ENCODE results near the gene C1QTNF4.

DNA sequence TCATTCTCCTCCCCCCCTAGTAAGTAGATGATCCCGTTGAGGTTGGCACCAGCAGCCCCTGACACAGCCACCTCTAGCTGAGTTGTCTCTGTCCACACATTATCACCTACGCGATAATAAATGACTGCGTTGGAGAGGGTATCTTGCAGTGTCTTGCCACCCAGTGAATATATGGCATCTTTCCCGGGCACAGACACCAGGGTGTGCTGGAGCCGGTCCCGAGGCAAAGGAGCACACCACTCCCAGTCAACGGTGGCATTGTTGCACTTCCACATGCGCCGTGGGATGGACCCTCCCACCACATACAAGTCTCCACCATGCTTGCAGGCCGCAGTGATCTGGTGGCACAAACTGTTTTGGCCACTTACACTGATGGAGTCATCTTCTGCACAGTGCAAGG lies 20.9 kb downstream of the C1QTNF4 start:
- TF ChIP-seq, protein P1, sequence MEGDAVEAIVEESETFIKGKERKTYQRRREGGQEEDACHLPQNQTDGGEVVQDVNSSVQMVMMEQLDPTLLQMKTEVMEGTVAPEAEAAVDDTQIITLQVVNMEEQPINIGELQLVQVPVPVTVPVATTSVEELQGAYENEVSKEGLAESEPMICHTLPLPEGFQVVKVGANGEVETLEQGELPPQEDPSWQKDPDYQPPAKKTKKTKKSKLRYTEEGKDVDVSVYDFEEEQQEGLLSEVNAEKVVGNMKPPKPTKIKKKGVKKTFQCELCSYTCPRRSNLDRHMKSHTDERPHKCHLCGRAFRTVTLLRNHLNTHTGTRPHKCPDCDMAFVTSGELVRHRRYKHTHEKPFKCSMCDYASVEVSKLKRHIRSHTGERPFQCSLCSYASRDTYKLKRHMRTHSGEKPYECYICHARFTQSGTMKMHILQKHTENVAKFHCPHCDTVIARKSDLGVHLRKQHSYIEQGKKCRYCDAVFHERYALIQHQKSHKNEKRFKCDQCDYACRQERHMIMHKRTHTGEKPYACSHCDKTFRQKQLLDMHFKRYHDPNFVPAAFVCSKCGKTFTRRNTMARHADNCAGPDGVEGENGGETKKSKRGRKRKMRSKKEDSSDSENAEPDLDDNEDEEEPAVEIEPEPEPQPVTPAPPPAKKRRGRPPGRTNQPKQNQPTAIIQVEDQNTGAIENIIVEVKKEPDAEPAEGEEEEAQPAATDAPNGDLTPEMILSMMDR (IDR thresholded peaks at IDR 0.05 in 8 of 11, conservative IDR thresholded peaks at IDR 0.05 in 3 of 11): no peak
- TF ChIP-seq POLR2AphosphoS5 (IDR thresholded peaks at IDR 0.05): no peak
